ENCODE data around the gene MYO7A.

The MYO7A gene

DNA sequence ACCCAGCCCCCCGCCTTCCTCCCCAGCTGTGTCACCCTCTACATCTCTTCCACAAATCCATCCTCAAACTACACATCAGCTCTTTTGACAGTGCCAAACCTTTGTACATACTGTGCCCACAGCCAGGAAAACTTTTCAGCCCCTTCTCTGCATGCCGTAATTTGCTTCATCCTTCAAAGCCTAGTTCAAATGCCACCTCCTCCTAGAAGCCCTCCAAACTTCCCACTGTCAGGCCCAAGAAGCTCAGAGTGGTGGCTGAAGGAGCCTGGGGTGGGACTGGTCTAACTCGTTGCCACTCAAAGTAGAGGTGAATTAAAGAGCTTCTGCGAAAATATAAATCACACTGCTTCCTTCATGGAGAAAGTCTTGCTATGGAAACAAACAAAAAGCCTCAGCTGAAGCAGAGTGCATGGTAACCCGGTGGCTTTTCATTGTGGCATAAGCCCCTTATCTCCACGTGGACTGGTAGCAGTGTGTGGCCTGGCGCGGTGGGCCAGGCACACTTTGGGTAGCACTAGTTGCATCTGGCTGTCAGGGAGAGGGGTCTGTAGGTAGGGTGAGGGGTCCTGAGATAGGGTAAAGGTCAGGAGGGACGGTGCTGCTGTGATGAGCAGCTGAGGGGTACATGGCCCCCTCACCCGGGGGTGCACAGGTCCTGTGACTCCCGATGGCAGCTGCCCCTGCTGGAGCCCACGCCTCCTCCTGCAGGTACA is 76.9 kb downstream of the MYO7A start:
- TF ChIP-seq, protein P1, sequence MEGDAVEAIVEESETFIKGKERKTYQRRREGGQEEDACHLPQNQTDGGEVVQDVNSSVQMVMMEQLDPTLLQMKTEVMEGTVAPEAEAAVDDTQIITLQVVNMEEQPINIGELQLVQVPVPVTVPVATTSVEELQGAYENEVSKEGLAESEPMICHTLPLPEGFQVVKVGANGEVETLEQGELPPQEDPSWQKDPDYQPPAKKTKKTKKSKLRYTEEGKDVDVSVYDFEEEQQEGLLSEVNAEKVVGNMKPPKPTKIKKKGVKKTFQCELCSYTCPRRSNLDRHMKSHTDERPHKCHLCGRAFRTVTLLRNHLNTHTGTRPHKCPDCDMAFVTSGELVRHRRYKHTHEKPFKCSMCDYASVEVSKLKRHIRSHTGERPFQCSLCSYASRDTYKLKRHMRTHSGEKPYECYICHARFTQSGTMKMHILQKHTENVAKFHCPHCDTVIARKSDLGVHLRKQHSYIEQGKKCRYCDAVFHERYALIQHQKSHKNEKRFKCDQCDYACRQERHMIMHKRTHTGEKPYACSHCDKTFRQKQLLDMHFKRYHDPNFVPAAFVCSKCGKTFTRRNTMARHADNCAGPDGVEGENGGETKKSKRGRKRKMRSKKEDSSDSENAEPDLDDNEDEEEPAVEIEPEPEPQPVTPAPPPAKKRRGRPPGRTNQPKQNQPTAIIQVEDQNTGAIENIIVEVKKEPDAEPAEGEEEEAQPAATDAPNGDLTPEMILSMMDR (IDR thresholded peaks at IDR 0.05; ENCODE audit: extremely low read depth, insufficient read depth, missing control alignments), result no peak
- in situ Hi-C loops (cut with MboI; ENCODE audit: low pct_unique_long_range_greater_than_20kb, low sequenced_read_pairs, unreplicated experiment), result no loop called here
- DNase-seq (ENCODE audit: low spot score), result no peak

DNA sequence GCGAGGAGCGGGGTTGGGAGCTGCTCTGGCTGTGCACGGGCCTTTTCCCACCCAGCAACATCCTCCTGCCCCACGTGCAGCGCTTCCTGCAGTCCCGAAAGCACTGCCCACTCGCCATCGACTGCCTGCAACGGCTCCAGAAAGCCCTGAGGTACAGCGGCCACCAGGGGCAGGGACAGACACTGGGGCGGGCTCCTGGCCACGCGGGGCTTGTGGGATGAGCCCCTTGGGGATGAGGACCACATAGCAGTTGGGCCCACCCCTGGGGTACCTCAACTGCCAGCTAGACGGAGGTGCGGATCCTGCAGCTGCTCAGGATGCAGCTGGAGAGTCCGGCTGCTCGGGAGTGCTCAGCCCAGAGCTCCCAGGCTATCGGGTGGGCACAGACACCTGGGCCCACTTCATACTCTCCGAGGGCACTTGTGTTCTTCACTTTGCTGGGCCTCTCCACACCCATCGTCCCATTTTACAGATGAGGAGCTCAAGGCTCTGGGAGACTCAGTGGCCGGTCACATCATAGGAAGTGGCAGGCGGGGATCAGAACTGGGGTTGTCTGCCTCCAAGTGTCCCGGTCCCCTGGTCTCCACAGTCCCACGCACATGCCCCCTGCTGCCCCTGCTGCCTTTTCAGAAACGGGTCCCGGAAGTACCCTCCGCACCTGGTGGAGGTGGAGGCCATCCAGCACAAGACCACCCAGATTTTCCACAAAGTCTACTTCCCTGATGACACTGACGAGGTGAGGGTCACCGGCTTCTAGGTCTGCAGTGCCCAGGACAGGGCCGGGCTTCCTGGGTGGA is 77.6 kb downstream of the MYO7A start:
- DNase-seq (ENCODE audit: low spot score), result no peak
- TF ChIP-seq, protein P1 (IDR thresholded peaks at IDR 0.05; ENCODE audit: extremely low read depth, insufficient read depth, missing control alignments), result no peak
- in situ Hi-C loops (cut with MboI; ENCODE audit: low pct_unique_long_range_greater_than_20kb, low sequenced_read_pairs, unreplicated experiment), result no loop called here

DNA sequence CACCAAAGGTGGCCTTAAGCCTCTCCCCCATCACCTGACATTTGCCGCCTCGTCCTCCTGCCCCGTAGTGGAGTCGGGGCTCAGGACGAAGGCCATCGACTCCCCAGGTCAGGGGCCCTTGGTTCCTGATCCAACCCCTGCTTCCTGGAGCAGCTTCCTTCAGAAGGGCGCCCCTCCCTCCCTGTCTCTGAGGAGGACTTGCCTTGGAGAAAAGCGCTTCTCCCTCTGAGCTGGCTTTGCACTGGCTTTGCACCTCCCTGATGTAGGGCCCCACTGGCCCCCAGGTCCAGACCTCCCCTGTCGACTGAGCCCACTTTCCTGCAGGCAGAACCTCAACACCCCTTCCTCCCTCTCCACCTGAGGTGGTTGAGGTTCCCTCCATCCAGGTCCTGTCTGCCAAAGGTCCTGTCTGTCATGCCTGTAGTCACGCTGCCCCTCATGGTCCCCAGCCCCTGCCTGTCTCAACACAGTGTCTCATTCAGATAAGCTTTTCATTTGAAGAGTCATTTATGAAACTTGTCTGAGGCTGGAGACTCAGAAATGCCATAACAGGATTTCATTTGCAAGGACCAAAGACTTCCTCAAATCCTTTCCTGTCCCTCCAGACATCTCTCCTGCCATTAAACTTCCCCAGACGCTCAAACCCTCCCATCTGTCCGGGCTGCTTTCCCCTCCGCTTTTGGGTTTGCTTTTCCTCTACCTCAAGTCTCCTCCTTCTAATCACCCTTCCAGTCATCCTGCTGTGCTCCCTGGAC is 78.4 kb downstream of the MYO7A start:
- TF ChIP-seq, protein P1 (IDR thresholded peaks at IDR 0.05; ENCODE audit: extremely low read depth, insufficient read depth, missing control alignments), result no peak
- DNase-seq (ENCODE audit: low spot score), result no peak
- in situ Hi-C loops (cut with MboI; ENCODE audit: low pct_unique_long_range_greater_than_20kb, low sequenced_read_pairs, unreplicated experiment), result no loop called here

DNA sequence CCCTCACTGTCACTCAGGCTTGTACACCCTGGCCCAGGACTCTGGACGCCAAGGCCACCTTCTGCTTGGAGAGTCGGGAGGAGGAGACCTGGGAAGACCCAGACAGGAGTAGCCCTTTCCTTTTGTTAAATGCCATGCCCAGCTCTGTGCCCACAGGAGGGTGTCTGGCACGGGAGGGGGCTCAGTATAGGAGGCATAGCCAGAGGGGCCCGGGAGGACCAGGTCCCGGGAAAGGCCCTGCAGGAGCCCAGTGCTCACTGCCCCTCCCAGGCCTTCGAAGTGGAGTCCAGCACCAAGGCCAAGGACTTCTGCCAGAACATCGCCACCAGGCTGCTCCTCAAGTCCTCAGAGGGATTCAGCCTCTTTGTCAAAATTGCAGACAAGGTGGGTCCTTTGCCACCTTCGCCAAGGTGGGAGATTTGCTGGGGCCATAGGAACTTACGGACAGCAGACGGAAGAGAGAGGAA is 79.0 kb downstream of the MYO7A start:
- no peak for DNase-seq (ENCODE audit: low spot score)
- in situ Hi-C loops (cut with MboI; ENCODE audit: low pct_unique_long_range_greater_than_20kb, low sequenced_read_pairs, unreplicated experiment), result no loop called here
- TF ChIP-seq, protein P1 (IDR thresholded peaks at IDR 0.05; ENCODE audit: extremely low read depth, insufficient read depth, missing control alignments), result no peak

DNA sequence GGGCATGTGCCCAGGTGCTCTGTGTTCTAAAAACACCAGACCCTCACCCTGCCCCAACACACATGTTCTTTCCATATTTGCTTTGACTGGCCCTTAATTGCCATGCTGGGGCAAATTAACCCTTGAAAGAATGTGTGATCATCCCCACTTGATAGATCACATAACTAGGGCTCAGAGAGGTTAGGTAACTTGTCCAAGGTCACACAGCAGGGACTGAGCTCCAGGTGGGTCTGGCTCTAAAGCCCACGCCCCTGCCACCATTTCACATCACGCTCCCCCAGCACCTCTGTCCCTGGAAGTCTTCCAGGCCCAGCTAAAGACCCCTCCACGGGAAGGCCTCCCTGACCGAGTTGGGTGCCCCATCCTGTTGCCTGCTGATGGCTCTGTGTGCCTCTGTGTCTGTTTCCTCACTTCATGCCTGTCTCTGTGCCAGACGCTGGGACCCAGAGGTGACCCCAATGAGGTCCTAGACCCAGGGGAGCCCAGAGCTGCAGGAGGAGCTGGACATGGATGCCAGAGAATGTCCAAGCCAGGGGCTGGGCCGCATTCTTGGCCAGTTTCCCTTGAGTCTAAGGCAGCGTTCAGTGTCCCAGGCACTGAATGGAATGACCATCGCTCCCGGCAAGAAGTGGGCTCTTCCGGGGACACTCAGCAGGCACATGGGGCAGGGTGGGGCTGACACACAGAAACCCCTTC is 79.7 kb downstream of the MYO7A start:
- no peak for DNase-seq (ENCODE audit: low spot score)
- TF ChIP-seq, protein P1 (IDR thresholded peaks at IDR 0.05; ENCODE audit: extremely low read depth, insufficient read depth, missing control alignments), result no peak
- in situ Hi-C loops (cut with MboI; ENCODE audit: low pct_unique_long_range_greater_than_20kb, low sequenced_read_pairs, unreplicated experiment), result no loop called here

DNA sequence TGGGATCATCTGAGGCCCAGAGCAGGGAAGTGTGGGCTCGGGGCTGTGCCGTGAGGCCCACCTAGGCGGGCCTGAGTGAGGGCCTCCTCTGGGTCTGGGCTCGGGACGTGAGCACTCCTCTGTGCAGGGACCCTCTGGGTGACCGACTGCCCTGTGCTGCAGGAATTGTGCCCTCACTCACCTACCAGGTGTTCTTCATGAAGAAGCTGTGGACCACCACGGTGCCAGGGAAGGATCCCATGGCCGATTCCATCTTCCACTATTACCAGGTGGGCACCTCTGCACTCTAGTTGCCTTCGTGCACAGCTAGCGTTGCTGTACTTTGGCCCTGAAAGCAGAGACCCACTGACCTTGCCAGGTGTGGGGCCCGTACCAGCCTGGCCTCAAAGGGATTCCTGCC is 80.5 kb downstream of the MYO7A start:
- TF ChIP-seq, protein P1 (IDR thresholded peaks at IDR 0.05; ENCODE audit: extremely low read depth, insufficient read depth, missing control alignments), result no peak
- no peak for DNase-seq (ENCODE audit: low spot score)
- in situ Hi-C loops (cut with MboI; ENCODE audit: low pct_unique_long_range_greater_than_20kb, low sequenced_read_pairs, unreplicated experiment), result no loop called here
